GM20431 (cell line): Measurements from ENCODE around the gene NARS2.
"Not testable (repeated sequence)": the region's sequence is repeated elsewhere in the genome, so short reads cannot be mapped to it uniquely, and the experiment has no call there.

ENCODE experiments used
- in situ Hi-C: fragments of 300-500 bp; cut with MseI, MboI; formaldehyde crosslinking; loops from one replicate; pipeline ENCODE4 v1.15.0; 2020; ENCODE audit warnings: low sequenced_read_pairs; ENCODE audit not compliant: unreplicated experiment

Gene NARS2

GRCh38 chr11:78504708-78505107 is 70.0 kb downstream of the NARS2 start:
- in situ Hi-C loops, result no loop called here

- in situ Hi-C loops, result no loop called here
These were observed 70.5 kb downstream of the NARS2 start for GRCh38 chr11:78504181-78504580.

- in situ Hi-C loops, result no loop called here
These were observed 74.7 kb downstream of the NARS2 start for GRCh38 chr11:78499971-78500370.

- in situ Hi-C loops, result no loop called here
These were observed 77.4 kb downstream of the NARS2 start for GRCh38 chr11:78497293-78497692.

GRCh38 chr11:78493413-78493975 is 81.2 kb downstream of the NARS2 start:
- in situ Hi-C loops, result no loop called here

GRCh38 chr11:78492973-78493372 is 81.7 kb downstream of the NARS2 start:
- in situ Hi-C loops, result no loop called here

GRCh38 chr11:78489184-78489583 is 85.5 kb downstream of the NARS2 start:
- in situ Hi-C loops, result no loop called here

- in situ Hi-C loops, result no loop called here
These were observed 96.1 kb downstream of the NARS2 start for GRCh38 chr11:78478536-78478935.

GRCh38 chr11:78476066-78476465 is 98.6 kb downstream of the NARS2 start:
- in situ Hi-C loops, result no loop called here

GRCh38 chr11:78474451-78474850 is 100.2 kb downstream of the NARS2 start:
- in situ Hi-C loops, result no loop called here

- in situ Hi-C loops, result no loop called here
These were observed 101.8 kb downstream of the NARS2 start for GRCh38 chr11:78472905-78473304.

GRCh38 chr11:78472382-78472781 is 102.3 kb downstream of the NARS2 start:
- in situ Hi-C loops, result no loop called here

GRCh38 chr11:78470861-78471442 is 103.7 kb downstream of the NARS2 start:
- in situ Hi-C loops, result no loop called here

- in situ Hi-C loops, result no loop called here
These were observed 104.8 kb downstream of the NARS2 start for GRCh38 chr11:78469896-78470295.

- in situ Hi-C loops, result no loop called here
These were observed 106.7 kb downstream of the NARS2 start for GRCh38 chr11:78467931-78468330.

- in situ Hi-C loops, result no loop called here
These were observed 107.3 kb downstream of the NARS2 start for GRCh38 chr11:78467370-78467769.

GRCh38 chr11:78465169-78465942 is 109.3 kb downstream of the NARS2 start:
- in situ Hi-C loops, result no loop called here

GRCh38 chr11:78464787-78465168 is 109.9 kb downstream of the NARS2 start:
- in situ Hi-C loops, result not testable (repeated sequence)

GRCh38 chr11:78460471-78460870 is 114.2 kb downstream of the NARS2 start:
- in situ Hi-C loops, result no loop called here

GRCh38 chr11:78459738-78460137 is 114.9 kb downstream of the NARS2 start:
- in situ Hi-C loops, result no loop called here

GRCh38 chr11:78457448-78457847 is 117.2 kb downstream of the NARS2 start:
- in situ Hi-C loops, result no loop called here
